ENCODE results near the gene USP7.

Gene USP7

GRCh38 chr16:9007177-9007794 lies 43.6 kb upstream of the USP7 start:
- CTCF ChIA-PET: interaction anchor here (1.2 kb wide), 1 partner anchor 43 kb away, joined by 3 read pairs; no protein-coding TSS in a partner anchor
- POLR2A ChIA-PET: no interaction called here
- DNase-seq (ENCODE audit: extremely low spot score): no peak
- TF ChIP-seq ARNT (IDR thresholded peaks at IDR 0.05) (no peak), LEF1 (IDR thresholded peaks at IDR 0.05; ENCODE audit: borderline replicate concordance) (no peak), ZNF384 (IDR thresholded peaks at IDR 0.05) (no peak), FOXM1 (IDR thresholded peaks at IDR 0.05; ENCODE audit: borderline replicate concordance) (no peak), HDGF (IDR thresholded peaks at IDR 0.05; ENCODE audit: borderline replicate concordance) (no peak), FOXA1 (IDR thresholded peaks at IDR 0.05) (no peak), L3MBTL2 (conservative IDR thresholded peaks at IDR 0.05) (no peak), ELF4 (IDR thresholded peaks at IDR 0.05) (no peak), CTBP1 (IDR thresholded peaks at IDR 0.05; ENCODE audit: borderline replicate concordance) (no peak), BHLHE40 (IDR thresholded peaks at IDR 0.05; ENCODE audit: borderline replicate concordance) (no peak), SP1 (IDR thresholded peaks at IDR 0.05) (no peak), PKNOX1 (IDR thresholded peaks at IDR 0.05) (no peak), TARDBP (IDR thresholded peaks at IDR 0.05) (no peak), NFRKB (IDR thresholded peaks at IDR 0.05) (no peak)

GRCh38 chr16:9004183-9004582 lies 40.5 kb upstream of the USP7 start:
- DNase-seq (ENCODE audit: extremely low spot score): no peak
- POLR2A ChIA-PET: no interaction called here
- CTCF ChIA-PET: no interaction called here
- TF ChIP-seq ARNT (IDR thresholded peaks at IDR 0.05): no peak
- TF ChIP-seq TARDBP (IDR thresholded peaks at IDR 0.05): no peak
- TF ChIP-seq SP1 (IDR thresholded peaks at IDR 0.05): no peak
- TF ChIP-seq L3MBTL2 (conservative IDR thresholded peaks at IDR 0.05): no peak
- no peak for TF ChIP-seq PKNOX1 (IDR thresholded peaks at IDR 0.05)

DNA sequence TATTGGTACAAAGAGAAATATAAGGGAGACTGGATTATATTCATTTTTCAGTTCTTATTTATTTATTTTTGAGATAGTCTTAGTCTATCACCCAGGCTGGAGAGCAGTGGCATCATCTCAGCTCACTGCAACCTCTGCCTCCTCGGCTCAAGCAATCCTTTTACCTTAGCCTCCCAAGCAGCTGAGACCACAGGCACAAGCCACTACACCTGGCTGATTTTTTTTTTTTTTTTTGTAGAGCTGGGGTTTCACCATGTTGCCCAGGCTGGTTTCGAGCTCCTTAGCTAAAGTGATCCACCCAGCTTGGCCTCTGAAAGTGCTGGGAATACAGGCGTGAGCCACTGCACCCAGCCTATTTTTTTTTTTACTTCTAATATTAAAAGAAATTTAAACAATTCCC lies 40.1 kb upstream of the USP7 start:
- TF ChIP-seq L3MBTL2 (conservative IDR thresholded peaks at IDR 0.05): no peak
- no peak for TF ChIP-seq FOXA1 (IDR thresholded peaks at IDR 0.05)
- TF ChIP-seq ELF4 (IDR thresholded peaks at IDR 0.05): no peak
- TF ChIP-seq BHLHE40 (IDR thresholded peaks at IDR 0.05; ENCODE audit: borderline replicate concordance): no peak
- TF ChIP-seq ZNF384 (IDR thresholded peaks at IDR 0.05): no peak
- TF ChIP-seq PKNOX1 (IDR thresholded peaks at IDR 0.05): no peak
- TF ChIP-seq CTBP1 (IDR thresholded peaks at IDR 0.05; ENCODE audit: borderline replicate concordance): no peak
- no peak for TF ChIP-seq FOXK2 (IDR thresholded peaks at IDR 0.05)
- no peak for DNase-seq (ENCODE audit: extremely low spot score)
- ChIA-PET POLR2A (no interaction called here), CTCF (no interaction called here)

- TF ChIP-seq SUZ12 (IDR thresholded peaks at IDR 0.05): no peak
- no peak for TF ChIP-seq ELF4 (IDR thresholded peaks at IDR 0.05)
- TF ChIP-seq HDGF (IDR thresholded peaks at IDR 0.05; ENCODE audit: borderline replicate concordance): no peak
- TF ChIP-seq TARDBP (IDR thresholded peaks at IDR 0.05): no peak
- TF ChIP-seq SP1 (IDR thresholded peaks at IDR 0.05): no peak
- no peak for TF ChIP-seq ARNT (IDR thresholded peaks at IDR 0.05)
- TF ChIP-seq LEF1 (IDR thresholded peaks at IDR 0.05; ENCODE audit: borderline replicate concordance): no peak
- TF ChIP-seq FOXA1 (IDR thresholded peaks at IDR 0.05): no peak
- TF ChIP-seq BHLHE40 (IDR thresholded peaks at IDR 0.05; ENCODE audit: borderline replicate concordance): no peak
- TF ChIP-seq FOXK2 (IDR thresholded peaks at IDR 0.05): no peak
- no peak for TF ChIP-seq CTBP1 (IDR thresholded peaks at IDR 0.05; ENCODE audit: borderline replicate concordance)
- TF ChIP-seq FOXM1 (IDR thresholded peaks at IDR 0.05; ENCODE audit: borderline replicate concordance): no peak
- TF ChIP-seq PKNOX1 (IDR thresholded peaks at IDR 0.05): no peak
- TF ChIP-seq NFRKB (IDR thresholded peaks at IDR 0.05): no peak
- DNase-seq (ENCODE audit: extremely low spot score): no peak
- ChIA-PET CTCF (no interaction called here), POLR2A (no interaction called here)
Observed at GRCh38 chr16:9003322-9003721, 39.6 kb upstream of the USP7 start.

DNA sequence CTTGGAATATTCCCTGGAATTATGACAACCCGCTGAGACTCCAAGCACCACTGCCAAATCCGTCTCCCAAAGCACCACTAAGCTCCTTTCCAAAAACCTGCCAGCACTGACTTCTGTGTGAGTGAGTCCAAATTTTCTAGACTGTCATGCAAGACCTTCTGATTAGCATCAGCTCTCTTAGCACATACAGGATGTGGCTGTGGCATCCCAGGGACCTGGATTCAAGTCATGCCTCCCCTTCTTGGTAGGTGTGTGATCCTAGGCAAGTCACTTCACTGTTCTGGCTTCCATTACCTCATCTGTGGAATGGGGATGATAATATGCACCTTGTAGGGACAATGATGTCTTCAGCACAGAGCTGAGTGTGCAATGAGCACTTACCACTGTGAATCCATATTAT lies 38.3 kb upstream of the USP7 start:
- ChIA-PET CTCF (no interaction called here), POLR2A (no interaction called here)
- no peak for DNase-seq (ENCODE audit: extremely low spot score)
- TF ChIP-seq ZNF384 (IDR thresholded peaks at IDR 0.05): no peak

DNA sequence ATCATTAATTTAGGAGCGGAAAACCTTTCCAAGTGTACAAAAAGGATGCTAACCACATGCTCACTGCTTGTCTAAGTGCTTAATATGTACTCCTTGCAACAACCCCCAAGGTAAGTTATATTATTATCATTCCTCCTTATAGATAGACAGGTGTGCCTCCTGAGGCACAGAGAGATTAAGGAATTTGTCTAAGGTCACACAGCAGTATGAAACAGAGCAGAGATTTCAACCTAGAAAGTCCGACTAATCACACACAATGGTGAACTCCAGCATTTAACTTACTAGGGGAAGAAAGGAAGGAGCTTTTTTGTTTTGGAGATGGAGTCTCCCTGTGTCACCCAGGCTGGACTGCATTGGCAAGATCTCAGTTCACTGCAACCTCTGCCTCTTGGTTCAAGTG lies 37.0 kb upstream of the USP7 start:
- POLR2A ChIA-PET: no interaction called here
- CTCF ChIA-PET: no interaction called here
- no peak for TF ChIP-seq SUZ12 (IDR thresholded peaks at IDR 0.05)
- TF ChIP-seq BHLHE40 (IDR thresholded peaks at IDR 0.05; ENCODE audit: borderline replicate concordance): no peak
- no peak for TF ChIP-seq FOXA1 (IDR thresholded peaks at IDR 0.05)
- no peak for TF ChIP-seq FOXM1 (IDR thresholded peaks at IDR 0.05; ENCODE audit: borderline replicate concordance)
- no peak for TF ChIP-seq TARDBP (IDR thresholded peaks at IDR 0.05)
- no peak for TF ChIP-seq HDGF (IDR thresholded peaks at IDR 0.05; ENCODE audit: borderline replicate concordance)
- no peak for TF ChIP-seq ELF4 (IDR thresholded peaks at IDR 0.05)
- no peak for TF ChIP-seq PKNOX1 (IDR thresholded peaks at IDR 0.05)
- TF ChIP-seq ZNF384 (IDR thresholded peaks at IDR 0.05): no peak
- no peak for TF ChIP-seq FOXK2 (IDR thresholded peaks at IDR 0.05)
- TF ChIP-seq SP1 (IDR thresholded peaks at IDR 0.05): no peak
- no peak for TF ChIP-seq CTBP1 (IDR thresholded peaks at IDR 0.05; ENCODE audit: borderline replicate concordance)
- no peak for TF ChIP-seq NFRKB (IDR thresholded peaks at IDR 0.05)
- TF ChIP-seq ARNT (IDR thresholded peaks at IDR 0.05): no peak
- TF ChIP-seq L3MBTL2 (conservative IDR thresholded peaks at IDR 0.05): no peak
- TF ChIP-seq LEF1 (IDR thresholded peaks at IDR 0.05; ENCODE audit: borderline replicate concordance): no peak
- DNase-seq (ENCODE audit: extremely low spot score): no peak

All from HEK293T (cell line).